ENCODE data around the gene PXDN.

GRCh38 chr2:1603521-1603920 lies 140.8 kb downstream of the PXDN start:
- no peak for TF ChIP-seq CTCF (IDR thresholded peaks at IDR 0.05; ENCODE audit: low read depth, low read length, poor library complexity, severe bottlenecking)
- TF ChIP-seq EZH2phosphoT487 (IDR thresholded peaks at IDR 0.05; ENCODE audit: borderline replicate concordance, low read length), result no peak

All from DOHH2 (cell line).